ENCODE measurements around the gene ZNF689.

DNA sequence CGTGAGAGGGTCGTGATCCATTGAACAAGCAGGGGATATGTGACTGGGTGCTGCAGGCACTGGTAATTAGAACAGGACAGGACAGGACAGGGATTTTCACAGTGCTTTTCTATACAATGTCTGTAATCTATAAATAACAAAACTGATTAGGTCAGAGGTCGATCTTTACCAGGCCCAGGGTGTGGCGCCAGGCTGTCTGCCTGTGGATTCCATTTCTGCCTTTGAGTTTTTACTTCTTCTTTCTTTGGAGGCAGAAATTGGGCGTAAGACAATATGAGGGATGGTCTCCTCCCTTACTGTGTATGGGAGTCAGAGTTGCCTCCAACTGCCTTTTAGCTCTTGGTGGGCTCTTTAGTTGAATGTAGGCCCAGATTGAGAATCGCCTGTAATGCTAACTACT lies 50.5 kb downstream of the ZNF689 start:
- TF ChIP-seq JUNB (IDR thresholded peaks at IDR 0.05) = no peak
- no peak for TF ChIP-seq EP300 (IDR thresholded peaks at IDR 0.05)
- TF ChIP-seq, protein P1, sequence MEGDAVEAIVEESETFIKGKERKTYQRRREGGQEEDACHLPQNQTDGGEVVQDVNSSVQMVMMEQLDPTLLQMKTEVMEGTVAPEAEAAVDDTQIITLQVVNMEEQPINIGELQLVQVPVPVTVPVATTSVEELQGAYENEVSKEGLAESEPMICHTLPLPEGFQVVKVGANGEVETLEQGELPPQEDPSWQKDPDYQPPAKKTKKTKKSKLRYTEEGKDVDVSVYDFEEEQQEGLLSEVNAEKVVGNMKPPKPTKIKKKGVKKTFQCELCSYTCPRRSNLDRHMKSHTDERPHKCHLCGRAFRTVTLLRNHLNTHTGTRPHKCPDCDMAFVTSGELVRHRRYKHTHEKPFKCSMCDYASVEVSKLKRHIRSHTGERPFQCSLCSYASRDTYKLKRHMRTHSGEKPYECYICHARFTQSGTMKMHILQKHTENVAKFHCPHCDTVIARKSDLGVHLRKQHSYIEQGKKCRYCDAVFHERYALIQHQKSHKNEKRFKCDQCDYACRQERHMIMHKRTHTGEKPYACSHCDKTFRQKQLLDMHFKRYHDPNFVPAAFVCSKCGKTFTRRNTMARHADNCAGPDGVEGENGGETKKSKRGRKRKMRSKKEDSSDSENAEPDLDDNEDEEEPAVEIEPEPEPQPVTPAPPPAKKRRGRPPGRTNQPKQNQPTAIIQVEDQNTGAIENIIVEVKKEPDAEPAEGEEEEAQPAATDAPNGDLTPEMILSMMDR (IDR thresholded peaks at IDR 0.05) = no peak
- TF ChIP-seq CBX2 (IDR thresholded peaks at IDR 0.05; ENCODE audit: borderline replicate concordance, low read depth) = no peak
- TF ChIP-seq HDAC2 (IDR thresholded peaks at IDR 0.05) = no peak
- no peak for TF ChIP-seq CBX8 (IDR thresholded peaks at IDR 0.05)
- TF ChIP-seq, protein P2, sequence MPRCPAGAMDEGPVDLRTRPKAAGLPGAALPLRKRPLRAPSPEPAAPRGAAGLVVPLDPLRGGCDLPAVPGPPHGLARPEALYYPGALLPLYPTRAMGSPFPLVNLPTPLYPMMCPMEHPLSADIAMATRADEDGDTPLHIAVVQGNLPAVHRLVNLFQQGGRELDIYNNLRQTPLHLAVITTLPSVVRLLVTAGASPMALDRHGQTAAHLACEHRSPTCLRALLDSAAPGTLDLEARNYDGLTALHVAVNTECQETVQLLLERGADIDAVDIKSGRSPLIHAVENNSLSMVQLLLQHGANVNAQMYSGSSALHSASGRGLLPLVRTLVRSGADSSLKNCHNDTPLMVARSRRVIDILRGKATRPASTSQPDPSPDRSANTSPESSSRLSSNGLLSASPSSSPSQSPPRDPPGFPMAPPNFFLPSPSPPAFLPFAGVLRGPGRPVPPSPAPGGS (IDR thresholded peaks at IDR 0.05) = no peak
- TF ChIP-seq RFX5 (IDR thresholded peaks at IDR 0.05) = no peak
- no peak for TF ChIP-seq KDM1A (IDR thresholded peaks at IDR 0.05; ENCODE audit: low read depth)
- no peak for TF ChIP-seq CEBPB (IDR thresholded peaks at IDR 0.05)
- no peak for TF ChIP-seq TFCP2L1 (CRISPR knock-in tag; IDR thresholded peaks at IDR 0.05)

Measured in A549 (cell line).